ENCODE measurements around the gene CDKAL1.
"Not testable (repeated sequence)": the region's sequence is repeated elsewhere in the genome, so short reads cannot be mapped to it uniquely, and the experiment has no call there.

Gene CDKAL1

DNA sequence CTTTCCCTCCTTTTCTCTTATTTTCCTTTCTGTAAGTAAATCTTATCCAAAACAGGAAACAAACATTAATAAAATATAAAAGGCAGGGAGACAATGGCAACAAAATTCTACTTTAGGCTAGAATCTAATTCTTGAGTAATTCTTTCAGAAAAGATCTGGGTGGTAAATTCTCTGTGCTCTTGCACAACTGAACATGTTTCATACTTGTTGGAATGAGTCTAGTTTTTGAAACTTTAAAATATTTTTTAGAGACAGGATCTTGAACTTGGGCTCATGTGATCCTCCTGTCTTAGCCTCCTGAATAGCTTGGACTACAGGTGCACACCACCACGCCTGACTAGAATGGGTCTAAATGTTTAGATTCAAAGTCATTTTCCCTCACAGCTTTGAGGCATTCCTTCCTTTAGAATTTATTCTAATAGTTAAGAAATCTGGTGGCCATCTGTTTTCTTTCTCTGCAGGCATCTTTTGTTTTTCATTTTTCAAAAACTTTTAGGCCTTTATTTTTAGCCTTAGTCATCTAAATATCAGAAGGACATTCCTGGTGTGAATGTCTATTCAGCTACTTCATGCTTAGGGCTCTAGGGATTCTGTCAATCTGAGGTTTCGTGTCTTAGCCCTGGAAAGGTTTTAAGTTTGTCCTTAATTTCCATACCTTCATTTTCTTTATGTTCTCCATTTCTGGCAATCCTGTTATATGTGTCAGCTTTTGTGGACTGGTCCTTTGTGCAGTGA is 76.5 kb downstream of the CDKAL1 start:
- TF ChIP-seq, protein P1, sequence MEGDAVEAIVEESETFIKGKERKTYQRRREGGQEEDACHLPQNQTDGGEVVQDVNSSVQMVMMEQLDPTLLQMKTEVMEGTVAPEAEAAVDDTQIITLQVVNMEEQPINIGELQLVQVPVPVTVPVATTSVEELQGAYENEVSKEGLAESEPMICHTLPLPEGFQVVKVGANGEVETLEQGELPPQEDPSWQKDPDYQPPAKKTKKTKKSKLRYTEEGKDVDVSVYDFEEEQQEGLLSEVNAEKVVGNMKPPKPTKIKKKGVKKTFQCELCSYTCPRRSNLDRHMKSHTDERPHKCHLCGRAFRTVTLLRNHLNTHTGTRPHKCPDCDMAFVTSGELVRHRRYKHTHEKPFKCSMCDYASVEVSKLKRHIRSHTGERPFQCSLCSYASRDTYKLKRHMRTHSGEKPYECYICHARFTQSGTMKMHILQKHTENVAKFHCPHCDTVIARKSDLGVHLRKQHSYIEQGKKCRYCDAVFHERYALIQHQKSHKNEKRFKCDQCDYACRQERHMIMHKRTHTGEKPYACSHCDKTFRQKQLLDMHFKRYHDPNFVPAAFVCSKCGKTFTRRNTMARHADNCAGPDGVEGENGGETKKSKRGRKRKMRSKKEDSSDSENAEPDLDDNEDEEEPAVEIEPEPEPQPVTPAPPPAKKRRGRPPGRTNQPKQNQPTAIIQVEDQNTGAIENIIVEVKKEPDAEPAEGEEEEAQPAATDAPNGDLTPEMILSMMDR (IDR thresholded peaks at IDR 0.05; ENCODE audit: low read depth, low read length): no peak
- DNase-seq: no peak
- Histone ChIP-seq H3K4me1 (no peaks in the 10 kb centered on the region), H3K36me3 (no peaks in the 10 kb centered on the region), H3K4me3 (ENCODE audit: low read depth, low read length) (no peak overlapping the region), H3K9me3 (no peaks in the 10 kb centered on the region), H3K27me3 (no peaks in the 10 kb centered on the region)

DNA sequence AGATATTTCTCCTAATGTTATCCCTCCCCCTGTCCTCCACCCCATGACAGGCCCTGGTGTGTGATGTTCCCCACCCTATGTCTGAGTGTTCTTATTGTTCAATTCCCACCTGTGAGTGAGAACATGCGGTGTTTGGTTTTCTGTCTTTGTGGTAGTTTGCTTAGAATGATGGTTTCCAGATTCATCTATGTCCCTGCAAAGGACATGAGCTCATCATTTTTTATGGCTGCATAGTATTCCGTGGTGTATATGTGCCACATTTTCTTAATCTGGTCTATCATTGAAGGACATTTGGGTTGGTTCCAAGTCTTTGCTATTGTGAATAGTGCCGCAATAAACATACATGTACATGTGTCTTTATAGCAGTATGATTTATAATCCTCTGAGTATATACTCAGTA is 83.3 kb downstream of the CDKAL1 start:
- H3K27me3 ChIP-seq; H3K4me1 ChIP-seq; H3K36me3 ChIP-seq; H3K9me3 ChIP-seq; DNase-seq; H3K4me3 ChIP-seq (ENCODE audit: low read depth, low read length): not testable (repeated sequence)

DNA sequence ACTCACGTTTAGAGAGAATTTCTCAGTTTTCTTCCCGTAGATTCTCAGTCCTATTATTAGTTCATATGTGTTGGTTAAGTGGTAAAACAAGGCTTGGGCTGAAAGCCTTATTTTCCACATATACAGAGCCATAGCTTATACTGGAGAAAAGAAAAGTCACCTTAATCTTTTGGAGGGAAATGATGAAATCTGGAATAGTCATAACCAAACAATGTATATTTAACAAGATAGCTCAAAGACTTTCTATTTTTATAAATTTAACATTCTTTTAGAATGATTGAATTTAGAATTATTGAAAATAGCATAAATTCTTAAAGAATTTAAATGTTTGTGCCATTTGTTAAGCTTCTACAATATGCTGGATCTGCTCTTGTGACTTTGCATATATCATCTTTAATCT is 85.8 kb downstream of the CDKAL1 start:
- no peaks in the 10 kb centered on the region for H3K27me3 ChIP-seq
- H3K9me3 ChIP-seq: no peaks in the 10 kb centered on the region
- H3K4me3 ChIP-seq (ENCODE audit: low read depth, low read length): no peak overlapping the region
- no peak for DNase-seq
- TF ChIP-seq, protein P1 (IDR thresholded peaks at IDR 0.05; ENCODE audit: low read depth, low read length): no peak
- no peaks in the 10 kb centered on the region for H3K36me3 ChIP-seq
- no peaks in the 10 kb centered on the region for H3K4me1 ChIP-seq

DNA sequence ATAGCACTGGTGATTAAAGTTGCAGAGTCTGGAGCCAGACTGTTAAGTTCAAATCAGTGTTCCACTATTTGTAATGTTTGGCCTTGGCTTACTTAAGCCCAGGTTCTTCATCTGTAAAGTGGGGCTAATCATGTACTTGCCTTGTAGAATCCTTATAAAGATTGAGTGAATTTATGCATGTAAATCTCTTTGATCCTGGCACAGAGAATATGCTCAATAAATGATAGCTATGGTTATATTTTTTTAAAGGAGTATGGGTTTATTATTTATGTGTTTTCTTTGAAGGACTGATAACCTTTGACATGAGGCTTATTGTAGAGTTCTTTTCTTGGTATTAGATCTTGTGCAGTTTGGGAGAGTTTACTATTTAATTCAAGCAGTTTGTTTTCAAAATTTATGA is 89.5 kb downstream of the CDKAL1 start:
- DNase-seq: no peak
- no peaks in the 10 kb centered on the region for H3K4me1 ChIP-seq
- no peak overlapping the region for H3K4me3 ChIP-seq (ENCODE audit: low read depth, low read length)
- TF ChIP-seq, protein P1 (IDR thresholded peaks at IDR 0.05; ENCODE audit: low read depth, low read length): no peak
- H3K27me3 ChIP-seq: no peaks in the 10 kb centered on the region
- H3K36me3 ChIP-seq: no peaks in the 10 kb centered on the region
- no peaks in the 10 kb centered on the region for H3K9me3 ChIP-seq

DNA sequence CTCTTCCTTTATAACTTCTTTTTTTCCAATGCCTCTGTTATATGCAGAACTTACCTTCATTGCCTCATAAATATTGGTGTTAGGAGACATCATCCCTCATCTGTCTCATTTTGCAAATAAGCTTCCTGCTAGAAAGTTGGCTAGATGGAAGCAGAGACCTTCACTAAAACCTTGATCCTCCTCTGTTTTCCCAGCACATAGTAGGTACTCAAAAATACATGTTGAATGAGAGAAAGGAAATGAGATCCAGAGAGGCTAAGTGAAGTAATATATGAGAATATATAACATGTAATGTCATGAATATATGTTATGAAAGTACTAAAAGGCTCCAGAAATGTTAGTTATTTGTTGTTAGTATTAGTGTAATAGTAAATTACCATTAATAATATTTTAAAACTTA is 91.9 kb downstream of the CDKAL1 start:
- TF ChIP-seq, protein P1 (IDR thresholded peaks at IDR 0.05; ENCODE audit: low read depth, low read length): no peak

DNA sequence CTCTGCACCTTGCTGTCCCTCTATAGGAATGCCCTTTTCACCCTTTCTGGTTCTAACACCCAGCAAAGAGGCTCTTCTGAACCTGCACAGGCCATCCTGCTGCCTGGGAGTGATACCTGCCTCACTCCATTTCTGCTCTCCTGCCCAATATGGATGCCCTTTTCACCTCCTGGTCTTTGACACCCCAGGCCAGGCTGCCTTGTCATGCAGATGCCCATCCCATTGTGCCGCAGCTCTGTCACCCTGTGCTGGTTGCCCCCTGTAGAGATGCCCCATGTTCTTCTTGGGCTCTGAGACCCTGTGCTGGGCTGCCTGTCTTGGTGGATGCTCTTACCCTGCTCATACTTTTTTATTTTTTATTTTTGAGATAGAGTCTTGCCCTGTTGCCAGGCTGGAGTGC is 95.3 kb downstream of the CDKAL1 start:
- Histone ChIP-seq H3K9me3 (no peaks in the 10 kb centered on the region), H3K4me1 (no peaks in the 10 kb centered on the region), H3K36me3 (no peaks in the 10 kb centered on the region), H3K27me3 (no peaks in the 10 kb centered on the region), H3K4me3 (ENCODE audit: low read depth, low read length) (no peak overlapping the region)
- TF ChIP-seq, protein P1 (IDR thresholded peaks at IDR 0.05; ENCODE audit: low read depth, low read length): no peak
- no peak for DNase-seq

More for the DNA sequence above, 91.9 kb downstream of the CDKAL1 start:
- no peaks in the 10 kb centered on the region for H3K9me3 ChIP-seq
- no peak overlapping the region for H3K4me3 ChIP-seq (ENCODE audit: low read depth, low read length)
- H3K27me3 ChIP-seq: no peaks in the 10 kb centered on the region
- H3K4me1 ChIP-seq: no peaks in the 10 kb centered on the region
- DNase-seq: no peak
- H3K36me3 ChIP-seq: no peaks in the 10 kb centered on the region

Data from BE2C (cell line).